ENCODE measurements around the gene XIAP. TPM values are rescaled to one million over a fixed set of nuclear protein-coding genes. Genes with fewer than 3 reads are reported as not detected.

The XIAP gene
- total and polyA plus RNA-seq, 9 of the 15 experiments (the other 6 are each of a cell fraction or from before 2014, with no cell fraction given) = 5.7 to 40.5 (median 19.8) TPM

DNA sequence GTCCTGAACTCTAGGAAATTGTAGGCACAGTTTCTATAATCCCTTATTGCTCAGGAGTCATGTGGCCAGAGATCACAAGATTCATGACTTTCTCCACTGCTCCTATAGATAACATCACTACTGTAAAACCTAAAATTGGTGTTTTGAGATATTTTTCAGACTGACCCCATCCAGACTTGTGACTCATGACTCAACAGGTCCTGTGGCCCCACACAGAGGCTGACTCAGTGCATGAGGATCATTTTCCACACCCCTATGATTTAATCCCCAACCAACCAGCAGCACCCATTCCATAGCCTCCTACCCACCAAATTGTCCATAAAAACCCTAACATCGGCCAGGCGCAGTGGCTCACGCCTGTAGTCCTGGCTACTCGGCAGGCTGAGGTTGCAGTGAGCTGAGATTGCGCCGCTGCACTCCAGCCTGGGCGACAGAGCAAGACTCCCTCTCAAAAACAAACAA is 13.2 kb upstream of the XIAP start (continued):
- TF ChIP-seq NR2C1 (IDR thresholded peaks at IDR 0.05) (no peak), NR2C1 (tag; IDR thresholded peaks at IDR 0.05) (0 out of 2 replicates have a peak, but pooled peaks have one; percentile 49), ZNF583 (CRISPR knock-in tag; IDR thresholded peaks at IDR 0.05) (no peak), PTTG1 (tag; IDR thresholded peaks at IDR 0.05; ENCODE audit: low read depth) (0 out of 2 replicates have a peak, but pooled peaks have one; percentile 25), ZC3H11A (IDR thresholded peaks at IDR 0.05; ENCODE audit: low read depth, low read length) (no peak), ZNF707 (CRISPR knock-in tag; conservative IDR thresholded peaks at IDR 0.05) (no peak), MEF2D (tag; conservative IDR thresholded peaks at IDR 0.05; ENCODE audit: low read depth) (peak; percentile 10; the same call in 1 of the 2 replicates), PRPF4 (IDR thresholded peaks at IDR 0.05; ENCODE audit: insufficient read depth, low read depth, low read length, poor library complexity, severe bottlenecking) (no peak), ZNF124 (CRISPR knock-in tag; IDR thresholded peaks at IDR 0.05) (no peak), RBM15 (IDR thresholded peaks at IDR 0.05; ENCODE audit: insufficient read depth, low read length) (no peak), PHB2 (IDR thresholded peaks at IDR 0.05; ENCODE audit: low read depth) (no peak), JUN (IDR thresholded peaks at IDR 0.05; ENCODE audit: borderline replicate concordance, low read depth, low read length) (peak; percentile 93), JUN (CRISPR knock-in tag; IDR thresholded peaks at IDR 0.05; ENCODE audit: borderline replicate concordance) (no peak), TEAD1 (CRISPR knock-in tag; IDR thresholded peaks at IDR 0.05) (no peak), ZKSCAN1 (IDR thresholded peaks at IDR 0.05; ENCODE audit: low read depth, low read length) (peak; percentile 87; the same call in 1 of the 2 replicates), PRMT5 (CRISPR knock-in tag; IDR thresholded peaks at IDR 0.05) (no peak), PRDM10 (IDR thresholded peaks at IDR 0.05; ENCODE audit: partially characterized antibody) (no peak), MCM2 (IDR thresholded peaks at IDR 0.05; ENCODE audit: low read depth) (no peak), STAG1 (CRISPR knock-in tag; IDR thresholded peaks at IDR 0.05; ENCODE audit: borderline replicate concordance) (no peak), HDAC1 (IDR thresholded peaks at IDR 0.05) (peak in 1 of 2 experiments; percentile 78; a peak in 2 of 4 replicates), ZKSCAN3 (CRISPR knock-in tag; IDR thresholded peaks at IDR 0.05) (no peak), XRCC4 (IDR thresholded peaks at IDR 0.05; ENCODE audit: extremely low read depth, insufficient read depth, insufficient read length) (no peak), ZBTB17 (CRISPR knock-in tag; IDR thresholded peaks at IDR 0.05) (no peak)
- TF ChIP-seq, protein P1, sequence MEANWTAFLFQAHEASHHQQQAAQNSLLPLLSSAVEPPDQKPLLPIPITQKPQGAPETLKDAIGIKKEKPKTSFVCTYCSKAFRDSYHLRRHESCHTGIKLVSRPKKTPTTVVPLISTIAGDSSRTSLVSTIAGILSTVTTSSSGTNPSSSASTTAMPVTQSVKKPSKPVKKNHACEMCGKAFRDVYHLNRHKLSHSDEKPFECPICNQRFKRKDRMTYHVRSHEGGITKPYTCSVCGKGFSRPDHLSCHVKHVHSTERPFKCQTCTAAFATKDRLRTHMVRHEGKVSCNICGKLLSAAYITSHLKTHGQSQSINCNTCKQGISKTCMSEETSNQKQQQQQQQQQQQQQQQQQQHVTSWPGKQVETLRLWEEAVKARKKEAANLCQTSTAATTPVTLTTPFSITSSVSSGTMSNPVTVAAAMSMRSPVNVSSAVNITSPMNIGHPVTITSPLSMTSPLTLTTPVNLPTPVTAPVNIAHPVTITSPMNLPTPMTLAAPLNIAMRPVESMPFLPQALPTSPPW (CRISPR knock-in tag; IDR thresholded peaks at IDR 0.05) = no peak
- TF ChIP-seq, protein P2, sequence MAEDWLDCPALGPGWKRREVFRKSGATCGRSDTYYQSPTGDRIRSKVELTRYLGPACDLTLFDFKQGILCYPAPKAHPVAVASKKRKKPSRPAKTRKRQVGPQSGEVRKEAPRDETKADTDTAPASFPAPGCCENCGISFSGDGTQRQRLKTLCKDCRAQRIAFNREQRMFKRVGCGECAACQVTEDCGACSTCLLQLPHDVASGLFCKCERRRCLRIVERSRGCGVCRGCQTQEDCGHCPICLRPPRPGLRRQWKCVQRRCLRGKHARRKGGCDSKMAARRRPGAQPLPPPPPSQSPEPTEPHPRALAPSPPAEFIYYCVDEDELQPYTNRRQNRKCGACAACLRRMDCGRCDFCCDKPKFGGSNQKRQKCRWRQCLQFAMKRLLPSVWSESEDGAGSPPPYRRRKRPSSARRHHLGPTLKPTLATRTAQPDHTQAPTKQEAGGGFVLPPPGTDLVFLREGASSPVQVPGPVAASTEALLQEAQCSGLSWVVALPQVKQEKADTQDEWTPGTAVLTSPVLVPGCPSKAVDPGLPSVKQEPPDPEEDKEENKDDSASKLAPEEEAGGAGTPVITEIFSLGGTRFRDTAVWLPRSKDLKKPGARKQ (CRISPR knock-in tag; IDR thresholded peaks at IDR 0.05) = no peak
